Measurements from ENCODE around the gene SLCO1A2. TPM values are rescaled to one million over a fixed set of nuclear protein-coding genes. Genes with fewer than 3 reads are reported as not detected.

Gene SLCO1A2
- total and polyA plus RNA-seq, 2 of the 4 experiments (the other 2 are of a cell fraction): not detected

GRCh38 chr12:21289698-21290097, 45.0 kb downstream of the SLCO1A2 start:
- BruUV-seq (replicated peaks): no TSS peak
- dilution Hi-C loops (cut with HindIII; ENCODE audit: low sequenced_read_pairs, unreplicated experiment): no loop called here
- H3K27me3 ChIP-seq (ENCODE audit: control insufficient read depth, insufficient read depth, low read length): no peaks in the 10 kb centered on the region
- no peaks in the 10 kb centered on the region for H3K4me1 ChIP-seq (ENCODE audit: control insufficient read depth, insufficient read depth, low read length)
- H3K4me2 ChIP-seq (ENCODE audit: low read depth, low read length): no peak overlapping the region
- no peaks in the 10 kb centered on the region for H3K9me1 ChIP-seq (ENCODE audit: insufficient read depth, low read length)
- in situ Hi-C loops (cut with MboI; ENCODE audit: low sequenced_read_pairs): no loop called here
- no peak overlapping the region for H2BK15ac ChIP-seq (ENCODE audit: low read depth, low read length)
- H3K4me3 ChIP-seq (ENCODE audit: insufficient read depth, low read depth, low read length): no peak overlapping the region
- no peak overlapping the region for H2AFZ ChIP-seq (replicated peaks; ENCODE audit: low read length, poor library complexity)
- no peak overlapping the region for H3K23ac ChIP-seq (ENCODE audit: low read depth, low read length)
- H3K79me1 ChIP-seq (ENCODE audit: low read depth in 1 of 2, low read length in 2 of 2): no peaks in the 10 kb centered on the region
- WGBS, 2 experiments (ENCODE audit: extremely low coverage in 2 of 2, insufficient read length in 1 of 2): no CpG with 5 or more reads among the region's 4 CpGs
- no peak overlapping the region for H2AK5ac ChIP-seq (ENCODE audit: low read depth, low read length)
- H2BK20ac ChIP-seq (ENCODE audit: low read depth, low read length): no peak overlapping the region
- DNase-seq (no peak), ATAC-seq (ENCODE audit: low read depth) (no peak)
- no peaks in the 10 kb centered on the region for H3K36me3 ChIP-seq (ENCODE audit: control insufficient read depth, insufficient read depth, low read length)
- no peaks in the 10 kb centered on the region for H4K20me1 ChIP-seq (ENCODE audit: insufficient read depth, low read length)
- H2BK120ac ChIP-seq (ENCODE audit: low read depth, low read length): no peak overlapping the region
- H2BK5ac ChIP-seq (ENCODE audit: low read depth, low read length, poor library complexity, severe bottlenecking): no peak overlapping the region
- no peak overlapping the region for H3K14ac ChIP-seq (replicated peaks; ENCODE audit: low read depth, low read length)
- H4K91ac ChIP-seq (ENCODE audit: insufficient read depth, low read depth, low read length): no peak overlapping the region
- no peak overlapping the region for H4K8ac ChIP-seq (ENCODE audit: low read depth in 2 of 2, low read length in 2 of 2)
- H3K18ac ChIP-seq (ENCODE audit: low read depth, low read length): no peak overlapping the region
- ChIA-PET CTCF (no interaction called here), POLR2A (ENCODE audit: unreplicated experiment) (no interaction called here)
- H3K27ac ChIP-seq (ENCODE audit: insufficient read depth, low read length): no peak overlapping the region
- H4K5ac ChIP-seq (ENCODE audit: low read depth, low read length): no peak overlapping the region
- no peak overlapping the region for H3K56ac ChIP-seq (ENCODE audit: extremely low read depth, insufficient read depth, low read length)
- no peak overlapping the region for H3K9ac ChIP-seq (ENCODE audit: low read depth, low read length)
- no peak overlapping the region for H3K4ac ChIP-seq (ENCODE audit: low read depth, low read length)
- H3K9me3 ChIP-seq (ENCODE audit: control insufficient read depth, insufficient read depth, low read length): no peaks in the 10 kb centered on the region
- H2AK9ac ChIP-seq (replicated peaks; ENCODE audit: low read depth, low read length, poor library complexity): no peak overlapping the region
- TF ChIP-seq MAZ (IDR thresholded peaks at IDR 0.05; ENCODE audit: borderline replicate concordance, low read depth, low read length): no peak
- no peak for TF ChIP-seq MXI1 (IDR thresholded peaks at IDR 0.05; ENCODE audit: borderline replicate concordance, low read depth, low read length)
- TF ChIP-seq MAFK (IDR thresholded peaks at IDR 0.05; ENCODE audit: low read depth, low read length): no peak
- TF ChIP-seq ELK1 (IDR thresholded peaks at IDR 0.05; ENCODE audit: borderline replicate concordance, low read depth, low read length): no peak
- TF ChIP-seq SMC3 (IDR thresholded peaks at IDR 0.05; ENCODE audit: low read depth, low read length): no peak
- TF ChIP-seq USF2 (IDR thresholded peaks at IDR 0.05; ENCODE audit: low read depth, low read length): no peak
- TF ChIP-seq BHLHE40 (IDR thresholded peaks at IDR 0.05; ENCODE audit: low read depth, low read length): no peak
- no peak for TF ChIP-seq POLR2A (IDR thresholded peaks at IDR 0.05; ENCODE audit: low read depth, low read length)
- no peak for TF ChIP-seq RFX5 (IDR thresholded peaks at IDR 0.05; ENCODE audit: low read depth, low read length)
- TF ChIP-seq CHD1 (IDR thresholded peaks at IDR 0.05; ENCODE audit: low read depth, low read length): no peak
- TF ChIP-seq, protein P1, sequence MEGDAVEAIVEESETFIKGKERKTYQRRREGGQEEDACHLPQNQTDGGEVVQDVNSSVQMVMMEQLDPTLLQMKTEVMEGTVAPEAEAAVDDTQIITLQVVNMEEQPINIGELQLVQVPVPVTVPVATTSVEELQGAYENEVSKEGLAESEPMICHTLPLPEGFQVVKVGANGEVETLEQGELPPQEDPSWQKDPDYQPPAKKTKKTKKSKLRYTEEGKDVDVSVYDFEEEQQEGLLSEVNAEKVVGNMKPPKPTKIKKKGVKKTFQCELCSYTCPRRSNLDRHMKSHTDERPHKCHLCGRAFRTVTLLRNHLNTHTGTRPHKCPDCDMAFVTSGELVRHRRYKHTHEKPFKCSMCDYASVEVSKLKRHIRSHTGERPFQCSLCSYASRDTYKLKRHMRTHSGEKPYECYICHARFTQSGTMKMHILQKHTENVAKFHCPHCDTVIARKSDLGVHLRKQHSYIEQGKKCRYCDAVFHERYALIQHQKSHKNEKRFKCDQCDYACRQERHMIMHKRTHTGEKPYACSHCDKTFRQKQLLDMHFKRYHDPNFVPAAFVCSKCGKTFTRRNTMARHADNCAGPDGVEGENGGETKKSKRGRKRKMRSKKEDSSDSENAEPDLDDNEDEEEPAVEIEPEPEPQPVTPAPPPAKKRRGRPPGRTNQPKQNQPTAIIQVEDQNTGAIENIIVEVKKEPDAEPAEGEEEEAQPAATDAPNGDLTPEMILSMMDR (conservative IDR thresholded peaks at IDR 0.05; ENCODE audit: low read depth, low read length): no peak
- TF ChIP-seq FOS (IDR thresholded peaks at IDR 0.05; ENCODE audit: low read depth, low read length): no peak
- no peak for TF ChIP-seq RCOR1 (IDR thresholded peaks at IDR 0.05; ENCODE audit: insufficient replicate concordance, low read length)
- no peak for TF ChIP-seq RAD21 (IDR thresholded peaks at IDR 0.05; ENCODE audit: low read length)
- no peak for TF ChIP-seq NFE2L2 (IDR thresholded peaks at IDR 0.05; ENCODE audit: low read depth, low read length)
- TF ChIP-seq CEBPB (IDR thresholded peaks at IDR 0.05; ENCODE audit: low read depth, low read length): no peak
- intact Hi-C loops (cut with micrococcal nuclease): no loop called here
